SIG-M5 treated with dmso at 0.1 percent for 504 hours (cell line): ENCODE data around the gene TNIK.

Experiments
- DNase-seq: peaks from one replicate; lab custom pipeline; 2025; ENCODE audit not compliant: unreplicated experiment; lab: John Stamatoyannopoulos, UW

Gene TNIK

GRCh38 chr3:171176244-171176933 lies 283.8 kb downstream of the TNIK start:
- no peak for DNase-seq

GRCh38 chr3:171175741-171176234 lies 284.4 kb downstream of the TNIK start:
- DNase-seq = no peak

- peak; percentile 19 for DNase-seq
Measured at GRCh38 chr3:171173736-171174135, 286.5 kb downstream of the TNIK start.

- DNase-seq = no peak
Measured at GRCh38 chr3:171172070-171172469, 288.1 kb downstream of the TNIK start.

GRCh38 chr3:171169866-171170265 lies 290.3 kb downstream of the TNIK start:
- DNase-seq = no peak

GRCh38 chr3:171169443-171169842 lies 290.8 kb downstream of the TNIK start:
- no peak for DNase-seq

GRCh38 chr3:171168551-171168950 lies 291.7 kb downstream of the TNIK start:
- no peak for DNase-seq

GRCh38 chr3:171168086-171168485 lies 292.1 kb downstream of the TNIK start:
- DNase-seq = peak; percentile 39

- DNase-seq = no peak
Measured at GRCh38 chr3:171165983-171166382, 294.2 kb downstream of the TNIK start.

GRCh38 chr3:171165499-171165921 lies 294.7 kb downstream of the TNIK start:
- DNase-seq = no peak

- DNase-seq = no peak
Measured at GRCh38 chr3:171164067-171164465, 296.1 kb downstream of the TNIK start.

- peak; percentile 28 for DNase-seq
Measured at GRCh38 chr3:171163101-171164066, 296.8 kb downstream of the TNIK start.

GRCh38 chr3:171160325-171160724 lies 299.9 kb downstream of the TNIK start:
- no peak for DNase-seq

GRCh38 chr3:171159822-171160157 lies 300.4 kb downstream of the TNIK start:
- no peak for DNase-seq

- DNase-seq = no peak
Measured at GRCh38 chr3:171159024-171159821, 301.0 kb downstream of the TNIK start.

- DNase-seq = no peak
Measured at GRCh38 chr3:171157980-171158379, 302.2 kb downstream of the TNIK start.

- DNase-seq = no peak
Measured at GRCh38 chr3:171157286-171157685, 302.9 kb downstream of the TNIK start.

GRCh38 chr3:171156401-171157010 lies 303.7 kb downstream of the TNIK start:
- DNase-seq = no peak

- no peak for DNase-seq
Measured at GRCh38 chr3:171155122-171155700, 305.0 kb downstream of the TNIK start.

- DNase-seq = no peak
Measured at GRCh38 chr3:171150945-171151344, 309.3 kb downstream of the TNIK start.
